LHCN-M2 (cell line): ENCODE results near the gene RNF166. TPM values are rescaled to one million over a fixed set of nuclear protein-coding genes. Genes with fewer than 3 reads are reported as not detected.

Source experiments
- DNase-seq: peaks from one replicate; pipeline ENCODE4 v3.0.0-alpha.2; 2012; ENCODE audit warnings: low read depth
- polyA plus RNA-seq: library from polyadenylated mRNA; unstranded; fragments of >200 nt; gene quantifications from one replicate; pipeline ENCODE4 v1.2.1, GENCODE V29; 2012; ENCODE audit warnings: missing spikeins
- total RNA-seq: library from RNA; depleted of rRNA; stranded (reverse); fragments of >200 nt; gene quantifications from 2 replicates; pipeline ENCODE4 v1.2.3, GENCODE V29; 2014; rRNA removed

The RNF166 gene
- 20.5 and 21.9 TPM in 2 replicates for total RNA-seq
- polyA plus RNA-seq: 6.6 TPM

- peak; percentile 79 for DNase-seq
These were observed at the start of gene RNF166, which contains the start of gene CTU2 for GRCh38 chr16:88706229-88706964. TSS of gene RNF166 (minus strand) at chr16:88706408. CDS start at chr16:88706325, 83 bp downstream. TSS of gene CTU2 (plus strand) at chr16:88706503. CDS start at chr16:88706531, 28 bp downstream.

GRCh38 chr16:88754912-88755744 lies 48.9 kb upstream of the RNF166 start:
- no peak for DNase-seq

GRCh38 chr16:88754109-88754911 lies 48.1 kb upstream of the RNF166 start:
- DNase-seq: no peak

GRCh38 chr16:88753602-88754001 lies 47.4 kb upstream of the RNF166 start:
- no peak for DNase-seq

- DNase-seq: no peak
These were observed 47.0 kb upstream of the RNF166 start for GRCh38 chr16:88753191-88753590.

GRCh38 chr16:88752386-88753002 lies 46.3 kb upstream of the RNF166 start:
- no peak for DNase-seq

- no peak for DNase-seq
These were observed 44.6 kb upstream of the RNF166 start for GRCh38 chr16:88750854-88751253.

GRCh38 chr16:88749358-88749757 lies 43.1 kb upstream of the RNF166 start:
- no peak for DNase-seq

- DNase-seq: no peak
These were observed 42.2 kb upstream of the RNF166 start for GRCh38 chr16:88748364-88748763.

- DNase-seq: peak; percentile 25
These were observed 41.5 kb upstream of the RNF166 start for GRCh38 chr16:88747588-88748301.

GRCh38 chr16:88746506-88746905 lies 40.3 kb upstream of the RNF166 start:
- DNase-seq: no peak

- no peak for DNase-seq
These were observed 38.6 kb upstream of the RNF166 start for GRCh38 chr16:88744577-88745521.

- DNase-seq: peak; percentile 57
These were observed 37.7 kb upstream of the RNF166 start for GRCh38 chr16:88743693-88744576.

GRCh38 chr16:88742896-88743605 lies 36.8 kb upstream of the RNF166 start:
- DNase-seq: no peak

GRCh38 chr16:88741368-88741767 lies 35.2 kb upstream of the RNF166 start:
- no peak for DNase-seq

- no peak for DNase-seq
These were observed 34.5 kb upstream of the RNF166 start for GRCh38 chr16:88740727-88741055.

- no peak for DNase-seq
These were observed 33.9 kb upstream of the RNF166 start for GRCh38 chr16:88739977-88740726.
